NCI-H1105 treated with DMSO at 0.1 percent for 48 hours (cell line): ENCODE data around the gene DAZAP1.
"Not testable (repeated sequence)": the region's sequence is repeated elsewhere in the genome, so short reads cannot be mapped to it uniquely, and the experiment has no call there.

ENCODE experiments used
- DNase-seq: peaks from one replicate; lab custom pipeline; 2025; lab: John Stamatoyannopoulos, UW

The DAZAP1 gene

DNA sequence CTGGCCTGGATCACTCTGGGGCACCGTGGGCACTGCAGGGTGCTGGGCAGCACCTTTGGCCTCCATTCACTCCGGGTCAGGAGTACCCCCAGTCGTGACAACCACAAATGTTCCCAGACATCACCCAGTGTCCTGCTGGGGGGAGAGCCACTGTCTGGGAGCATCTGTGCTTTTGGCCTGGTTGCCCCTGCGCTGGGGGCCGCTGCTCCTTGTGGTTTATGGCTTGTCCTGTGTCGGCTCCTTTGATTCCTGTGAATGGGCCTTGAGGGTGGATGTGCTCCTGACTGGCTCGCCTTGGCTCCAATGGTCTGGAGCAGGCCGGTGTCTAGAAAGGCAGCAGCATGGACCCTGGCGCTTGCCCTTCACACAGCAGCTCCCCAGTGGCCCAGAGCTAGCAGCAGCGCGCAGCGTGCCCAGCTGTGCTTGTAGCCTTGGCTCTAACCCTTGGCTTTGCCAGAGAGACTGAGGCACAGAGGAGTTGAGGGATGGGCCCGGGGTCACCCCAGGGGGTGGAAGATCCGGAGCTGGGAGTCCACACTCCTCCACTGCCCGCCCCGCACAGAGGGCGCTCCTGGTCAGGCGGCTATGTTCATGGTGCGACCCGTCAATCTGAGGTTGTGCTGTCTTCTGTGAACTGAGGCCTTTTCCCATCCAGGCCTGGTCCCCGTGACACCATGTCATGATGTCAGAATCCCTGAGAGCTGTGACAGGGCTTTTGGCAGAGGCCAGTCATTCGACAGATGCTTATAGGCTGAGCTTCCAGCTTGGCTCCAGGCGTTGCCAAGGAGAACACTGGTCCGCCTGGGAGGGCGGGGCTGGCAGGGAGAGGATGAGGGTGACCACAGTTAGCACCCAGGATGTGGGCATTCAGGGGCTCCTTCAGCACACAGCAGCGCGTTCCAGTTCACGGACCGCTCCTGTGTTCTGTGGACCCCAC, 4.1 kb downstream of the DAZAP1 start:
- no peak for DNase-seq

DNA sequence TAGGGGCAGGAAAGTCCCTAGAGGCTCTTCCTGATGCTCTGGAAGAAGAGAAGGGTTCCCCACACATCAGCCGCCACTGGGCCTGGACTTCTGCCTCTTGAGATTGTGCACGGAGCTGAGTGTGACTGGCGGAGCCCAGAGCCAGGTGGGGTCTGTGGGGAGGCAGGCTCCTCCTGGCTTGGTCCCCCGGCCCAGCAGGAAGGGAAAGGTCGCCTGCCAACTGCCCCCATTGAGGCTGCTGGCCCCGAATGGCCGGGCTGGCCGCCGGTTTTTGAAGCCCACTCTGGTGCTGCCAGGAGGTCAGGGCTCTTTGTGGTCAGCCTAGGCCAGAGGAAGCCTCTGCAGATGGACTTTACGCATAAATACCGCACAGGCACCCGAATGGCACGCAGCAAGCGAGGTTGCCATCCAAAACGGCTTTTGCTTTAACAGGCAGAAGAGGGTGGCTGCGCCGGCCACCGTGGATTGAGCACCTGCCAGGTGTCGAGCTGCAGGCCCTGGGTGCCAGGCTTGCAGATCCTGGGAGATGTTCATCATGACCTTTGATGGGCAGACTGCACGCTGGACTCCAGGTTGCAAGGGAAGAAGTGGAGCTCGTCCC, 5.0 kb downstream of the DAZAP1 start:
- DNase-seq = no peak

DNA sequence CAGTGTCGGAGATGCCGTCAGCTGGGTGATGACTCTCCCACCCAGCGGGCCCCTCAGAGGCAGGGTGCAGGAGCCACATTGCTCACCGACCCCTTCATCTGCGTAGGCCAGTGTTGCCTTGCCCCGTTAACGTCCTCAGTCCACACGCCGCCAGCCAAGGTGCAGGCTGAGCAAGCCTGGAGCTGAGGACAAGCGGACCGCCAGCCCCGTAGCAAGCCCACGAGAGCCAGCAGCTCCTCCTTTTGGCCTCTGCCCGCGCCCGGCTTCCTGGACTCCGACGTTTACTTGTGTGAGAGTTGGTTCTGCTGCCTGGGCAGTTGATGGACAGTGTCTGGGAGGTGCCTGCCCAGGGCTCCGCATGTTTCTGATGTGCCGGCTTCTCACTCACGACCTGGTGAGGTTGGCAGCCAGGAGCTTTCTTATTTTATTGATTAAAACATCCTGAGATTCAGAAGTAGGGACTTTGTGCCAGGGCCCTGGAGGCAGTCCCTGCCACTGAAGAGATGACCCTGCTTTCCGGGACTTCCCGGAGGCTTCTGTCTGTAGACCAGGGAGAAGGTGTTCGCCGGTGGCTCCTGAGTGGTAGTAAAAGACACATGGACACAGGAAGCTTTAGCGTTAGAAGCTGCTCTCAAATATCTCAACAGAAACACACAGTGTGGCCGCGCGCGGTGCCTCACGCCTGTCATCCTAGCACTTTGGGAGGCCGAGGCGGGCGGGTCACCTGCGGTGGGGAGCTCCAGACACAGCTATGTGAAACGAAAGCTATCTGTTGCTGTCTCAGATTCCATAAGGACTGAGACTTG, 5.8 kb downstream of the DAZAP1 start:
- no peak for DNase-seq

DNA sequence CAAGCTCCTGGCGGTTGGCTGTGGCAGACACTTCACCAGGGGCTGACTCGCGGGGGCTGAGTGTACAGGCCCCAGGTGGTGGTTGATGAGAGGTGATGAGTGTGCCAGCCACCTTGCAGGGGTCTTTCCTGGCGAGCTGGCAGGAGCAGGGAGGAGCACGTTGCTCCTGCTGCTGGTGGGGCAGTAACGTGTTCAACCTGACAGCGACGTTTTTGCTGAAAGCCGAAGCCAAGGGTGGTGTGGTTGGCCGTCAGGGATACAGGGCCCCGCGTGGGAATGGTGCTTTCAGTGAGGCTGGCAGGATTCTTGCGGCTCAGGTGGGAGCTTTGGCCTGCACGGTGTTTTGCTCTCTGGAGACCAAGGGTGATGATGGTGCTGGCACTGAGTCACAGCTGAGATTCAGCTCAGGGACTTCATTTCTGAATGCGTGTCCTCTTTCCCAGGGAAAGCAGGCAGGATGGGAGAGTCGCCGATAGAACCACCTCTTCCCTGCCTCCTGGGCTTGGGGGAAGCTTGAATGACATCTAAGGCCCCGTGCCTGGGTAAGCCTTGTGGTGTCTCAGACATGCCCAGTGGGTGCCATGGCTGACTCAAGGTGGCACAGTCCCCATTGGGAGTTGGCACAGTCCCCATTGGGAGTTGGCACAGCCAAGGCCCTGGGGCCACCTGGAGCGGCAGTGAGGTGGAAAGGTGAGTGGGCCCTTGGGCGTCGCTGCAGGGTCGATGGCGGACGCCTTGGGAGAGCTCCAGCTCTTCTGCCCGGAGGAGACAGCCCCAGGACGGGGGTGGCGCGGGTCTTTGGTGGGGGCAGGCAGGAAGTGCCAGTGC, 8.8 kb downstream of the DAZAP1 start:
- no peak for DNase-seq

- no peak for DNase-seq
Measured at GRCh38 chr19:1417145-1417544, 9.8 kb downstream of the DAZAP1 start.

DNA sequence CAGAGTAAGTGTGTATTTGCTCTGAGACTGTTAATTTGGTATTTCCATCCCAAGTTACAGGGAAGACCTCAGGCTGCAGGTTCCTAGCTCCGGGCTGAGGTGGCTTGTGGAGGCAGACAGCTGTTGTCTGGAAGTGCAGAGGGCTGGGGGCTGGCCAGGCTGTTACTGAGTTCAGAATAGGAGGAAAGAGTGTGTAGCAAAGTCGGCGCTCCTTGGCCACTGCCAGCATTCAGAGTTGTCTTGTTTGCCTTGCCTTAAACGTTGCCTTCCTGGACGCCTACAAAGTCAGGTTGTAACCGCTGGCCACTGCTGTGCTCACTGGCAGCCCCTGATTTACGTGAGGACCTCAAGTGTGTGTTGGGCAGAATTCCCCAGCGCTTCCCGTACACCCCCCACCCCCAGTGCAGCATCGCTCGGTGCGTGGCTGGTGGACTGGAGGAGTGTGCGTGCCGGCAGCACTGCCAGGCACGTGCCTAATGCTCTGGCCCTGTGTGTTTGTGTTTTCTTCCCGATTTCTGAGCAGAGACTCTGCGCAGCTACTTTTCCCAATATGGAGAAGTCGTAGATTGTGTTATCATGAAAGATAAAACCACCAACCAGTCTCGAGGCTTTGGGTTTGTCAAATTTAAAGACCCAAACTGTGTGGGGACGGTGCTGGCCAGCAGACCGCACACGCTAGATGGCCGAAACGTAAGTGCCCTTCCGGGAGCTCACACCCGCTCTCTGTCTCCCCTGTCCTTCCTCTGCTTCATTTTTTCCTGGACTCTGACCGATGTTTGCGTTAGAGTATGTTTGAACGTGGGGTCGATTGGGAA, 10.5 kb downstream of the DAZAP1 start:
- no peak for DNase-seq

- no peak for DNase-seq
Measured at GRCh38 chr19:1418496-1418775, 11.1 kb downstream of the DAZAP1 start.

- DNase-seq = no peak
Measured at GRCh38 chr19:1418951-1419738, 11.8 kb downstream of the DAZAP1 start.

DNA sequence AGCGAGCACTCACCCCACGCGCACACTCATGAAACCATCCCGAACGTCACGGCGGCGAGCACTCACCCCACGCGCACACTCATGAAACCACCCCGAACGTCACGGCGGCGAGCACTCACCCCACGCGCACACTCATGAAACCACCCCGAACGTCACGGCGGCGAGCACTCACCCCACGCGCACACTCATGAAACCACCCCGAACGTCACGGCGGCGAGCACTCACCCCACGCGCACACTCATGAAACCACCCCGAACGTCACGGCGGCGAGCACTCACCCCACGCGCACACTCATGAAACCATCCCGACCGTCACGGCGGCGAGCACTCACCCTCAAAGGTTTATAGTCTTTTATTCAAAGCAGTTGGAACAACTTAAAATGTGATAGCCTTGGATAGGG, 12.7 kb downstream of the DAZAP1 start:
- not testable (repeated sequence) for DNase-seq

DNA sequence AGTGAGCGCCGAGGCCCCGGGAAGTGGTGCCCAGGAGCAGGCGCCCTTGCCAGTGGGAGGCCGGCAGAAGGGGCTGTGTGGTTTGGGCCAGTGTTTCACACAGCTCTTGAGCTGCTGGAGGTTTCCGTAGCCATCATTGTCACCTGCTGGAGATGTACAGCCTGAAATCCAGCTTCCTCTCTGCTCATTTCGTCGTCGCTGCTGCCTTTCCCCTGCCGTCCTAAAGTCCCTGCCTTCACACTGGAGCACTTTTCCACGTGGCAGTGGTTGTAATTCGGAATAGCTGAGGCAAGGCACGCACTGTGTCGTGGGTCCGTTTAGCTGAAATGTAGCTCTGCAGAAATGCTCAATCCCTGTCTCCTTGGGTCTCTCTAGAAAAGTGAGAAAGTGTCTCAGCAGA, 13.2 kb downstream of the DAZAP1 start:
- DNase-seq = no peak

GRCh38 chr19:1421218-1421957, 14.0 kb downstream of the DAZAP1 start:
- DNase-seq = no peak

- no peak for DNase-seq
Measured at GRCh38 chr19:1421958-1422305, 14.5 kb downstream of the DAZAP1 start.

- DNase-seq = no peak
Measured at GRCh38 chr19:1422360-1422759, 15.0 kb downstream of the DAZAP1 start.

DNA sequence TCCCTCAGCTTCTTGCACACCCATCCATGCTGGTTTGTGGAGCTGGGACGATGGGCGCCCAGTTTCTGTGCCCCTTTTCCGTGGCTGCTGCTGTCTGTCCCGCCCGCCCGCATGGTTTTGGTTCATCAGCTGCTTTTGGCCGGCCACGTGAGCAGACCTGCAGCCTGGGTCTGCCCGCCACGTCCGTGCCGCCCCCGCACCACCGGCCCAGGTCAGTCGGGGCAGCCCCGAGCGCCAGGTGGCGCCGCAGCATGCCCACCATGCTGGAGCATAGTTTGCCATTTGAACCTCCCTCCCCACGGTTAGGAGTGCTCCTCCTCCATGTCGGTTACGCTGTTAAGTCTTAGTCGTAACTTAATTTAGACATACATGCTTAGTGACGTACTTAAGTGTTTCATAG, 15.6 kb downstream of the DAZAP1 start:
- no peak for DNase-seq

DNA sequence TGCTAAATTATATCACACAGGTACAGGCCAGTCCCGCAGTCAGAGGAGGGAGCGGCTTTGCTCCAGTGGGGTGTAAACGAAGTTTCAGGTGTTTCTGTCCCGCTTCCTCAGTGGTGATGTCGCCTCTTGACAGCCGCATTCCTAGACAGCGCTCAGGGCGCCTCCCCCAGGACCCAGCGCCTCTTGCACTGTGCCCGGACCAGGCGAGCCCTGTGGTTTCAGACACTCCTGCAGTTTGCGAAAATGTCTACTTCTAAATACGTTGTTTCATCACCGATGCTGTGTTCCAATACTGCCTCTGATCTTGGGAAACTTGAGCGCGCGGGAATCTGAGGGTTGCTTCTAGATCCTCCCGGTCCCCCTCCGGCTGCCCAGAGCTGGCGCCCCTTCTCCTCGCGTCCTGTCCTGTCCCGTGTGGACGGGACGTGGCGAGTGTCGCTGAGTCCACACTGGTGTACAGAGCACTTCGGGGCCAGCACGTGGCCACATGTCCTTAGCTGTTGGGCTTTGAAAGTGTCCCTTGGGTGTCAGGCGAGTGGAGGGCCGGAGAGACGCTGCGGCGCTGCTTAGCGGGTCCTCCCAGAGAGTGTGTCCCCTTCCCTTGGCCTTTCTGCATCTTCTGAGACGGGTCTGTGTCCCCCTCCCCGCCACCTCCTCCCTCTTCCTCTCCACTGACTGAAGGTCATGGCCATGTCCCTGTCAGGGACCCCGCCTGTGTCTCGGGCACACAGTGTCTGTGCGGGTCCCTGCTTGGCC, 16.2 kb downstream of the DAZAP1 start:
- no peak for DNase-seq

DNA sequence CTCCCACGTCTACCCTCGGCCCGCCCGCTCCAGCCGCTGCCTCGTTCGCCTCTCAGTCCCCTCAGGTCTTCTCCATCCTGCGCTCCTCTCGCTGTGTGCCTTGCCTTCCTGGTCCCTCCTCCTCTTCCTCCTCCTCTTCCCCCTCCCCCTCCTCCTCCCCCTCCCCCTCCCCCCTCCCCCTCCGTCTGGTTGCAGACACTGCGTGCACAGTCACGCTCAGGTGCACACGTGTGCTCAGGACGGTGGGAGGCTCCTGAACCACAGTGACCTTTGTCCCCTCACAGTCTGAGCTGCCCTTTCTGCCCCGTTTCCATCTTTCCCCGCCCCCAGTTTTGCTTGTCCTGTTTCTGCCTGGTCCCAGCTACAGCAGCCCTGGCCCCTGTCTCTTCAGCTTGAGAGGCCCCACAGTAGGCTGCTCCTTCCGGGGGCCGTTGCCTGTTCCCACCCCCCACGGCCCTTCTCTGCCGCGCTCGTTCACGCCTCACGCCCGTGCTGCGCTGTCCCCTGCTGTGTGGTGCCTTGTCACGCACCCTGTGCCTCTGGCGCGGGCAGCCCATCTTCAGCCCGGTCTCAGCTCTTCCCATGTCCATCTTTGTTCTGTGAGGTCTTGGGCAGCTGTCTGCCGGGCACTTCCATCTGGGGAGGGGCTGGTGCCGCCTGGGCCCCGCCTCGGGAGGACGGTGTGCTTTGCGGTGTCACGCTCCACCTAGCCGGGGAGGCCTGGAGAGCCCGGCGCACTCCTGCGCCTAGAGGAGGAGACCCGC, 17.0 kb downstream of the DAZAP1 start:
- DNase-seq = no peak

DNA sequence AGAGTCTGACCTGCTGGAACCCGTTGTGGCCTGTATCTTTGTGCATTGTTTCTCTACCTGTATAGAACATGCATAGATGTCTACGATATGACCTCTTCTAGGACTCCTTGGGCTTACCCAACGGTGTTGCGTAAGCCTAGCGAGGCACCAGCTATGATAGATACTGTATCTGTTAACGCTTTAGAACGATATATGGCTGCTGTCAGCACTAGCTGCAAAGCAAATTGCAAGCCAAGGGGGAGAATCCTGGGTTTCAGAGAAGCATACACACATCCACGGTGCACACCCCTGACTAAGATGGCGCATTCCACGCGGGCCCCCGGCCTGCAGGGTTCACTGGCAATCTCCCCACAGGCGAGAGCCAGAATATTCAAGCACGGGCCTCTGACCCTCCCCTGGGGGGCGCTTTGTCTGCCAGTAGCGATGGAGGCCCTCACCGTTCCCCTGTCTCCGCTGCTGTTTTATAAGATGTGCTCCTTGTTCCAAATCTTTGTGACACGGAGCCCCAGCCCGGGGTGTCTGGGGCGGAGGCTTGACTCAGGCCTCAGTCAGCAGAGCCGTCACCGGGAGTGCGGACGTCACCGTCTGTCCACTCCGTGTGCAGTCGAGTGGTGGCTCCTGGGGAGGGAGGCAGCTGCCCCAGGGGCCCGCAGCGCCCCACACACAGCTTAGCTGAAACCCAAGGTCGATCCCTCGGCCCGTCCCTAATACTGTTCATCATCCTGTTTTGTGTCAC, 17.9 kb downstream of the DAZAP1 start:
- DNase-seq = no peak

DNA sequence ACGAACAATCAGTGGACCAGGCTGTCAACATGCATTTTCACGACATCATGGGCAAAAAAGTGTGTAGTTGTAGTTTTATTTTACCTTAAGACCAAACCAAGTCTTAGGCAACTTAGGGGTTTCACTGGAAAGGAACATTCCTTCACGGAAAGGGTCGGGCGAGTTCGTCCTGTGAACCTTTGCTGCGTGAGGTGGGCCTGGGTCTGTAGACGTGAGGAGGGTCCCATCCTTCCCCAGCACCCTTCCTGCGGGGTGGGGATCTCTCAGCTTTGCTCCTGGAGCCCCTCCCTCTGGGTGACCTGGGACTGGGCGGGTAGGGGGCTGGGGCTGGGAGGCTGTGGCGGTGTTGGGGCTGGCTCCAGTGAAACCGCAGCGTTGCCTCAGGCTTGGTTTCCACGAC, 18.5 kb downstream of the DAZAP1 start:
- DNase-seq = no peak
